ENCODE results near the gene RAB8A. TPM values are rescaled to one million over a fixed set of nuclear protein-coding genes. Genes with fewer than 3 reads are reported as not detected.

The RAB8A gene
- total RNA-seq, 1 donor from 2014 or later: 39.2 TPM

- Histone ChIP-seq H3K4me2 (no peak overlapping the region), H4K20me1 (ENCODE audit: low read depth) (no peaks in the 10 kb centered on the region), H3K9ac (no peak overlapping the region), H3K27me3 (no peaks in the 10 kb centered on the region), H3F3A (ENCODE audit: low read depth) (peaks cover 12% of the 10 kb centered on the region), H2AFZ (replicated peaks) (no peak overlapping the region), H3K27ac (no peak overlapping the region), H3K36me3 (no peaks in the 10 kb centered on the region), H3K9me3 (ENCODE audit: low read depth) (no peaks in the 10 kb centered on the region), H3K79me2 (ENCODE audit: low read depth) (peaks cover 10% of the 10 kb centered on the region), H3K4me1 (no peaks in the 10 kb centered on the region), H3K4me3 (no peak overlapping the region)
- H3K36me3 Mint-ChIP-seq: no peaks in the 10 kb centered on the region
- no peak overlapping the region for H3K4me3 Mint-ChIP-seq
- H3K27ac Mint-ChIP-seq: no peak overlapping the region
- no peaks in the 10 kb centered on the region for H3K9me3 Mint-ChIP-seq
- peaks cover 18% of the 10 kb centered on the region for H3K4me1 Mint-ChIP-seq
- no peak for DNase-seq (ENCODE audit: low spot score)
- H3K27me3 Mint-ChIP-seq (ENCODE audit: insufficient read depth, low read depth): peaks cover 12% of the 10 kb centered on the region
- TF ChIP-seq EZH2phosphoT487 (IDR thresholded peaks at IDR 0.05) (no peak), CTCF (IDR thresholded peaks at IDR 0.05) (no peak), EZH2 (IDR thresholded peaks at IDR 0.05) (no peak)
These were observed 40.5 kb upstream of the RAB8A start for GRCh38 chr19:16071072-16071691.

- Mint-ChIP-seq H3K27ac (no peak overlapping the region), H3K27me3 (ENCODE audit: insufficient read depth, low read depth) (peaks cover 21% of the 10 kb centered on the region), H3K4me1 (peaks cover 20% of the 10 kb centered on the region), H3K9me3 (no peaks in the 10 kb centered on the region), H3K36me3 (peaks cover 4% of the 10 kb centered on the region), H3K4me3 (no peak overlapping the region)
- Histone ChIP-seq H3K9me3 (ENCODE audit: low read depth) (no peaks in the 10 kb centered on the region), H3K4me1 (peaks cover 10% of the 10 kb centered on the region), H3K9ac (no peak overlapping the region), H3K27ac (no peak overlapping the region), H2AFZ (replicated peaks) (no peak overlapping the region), H3K4me3 (no peak overlapping the region), H3K79me2 (ENCODE audit: low read depth) (peaks cover 31% of the 10 kb centered on the region), H4K20me1 (ENCODE audit: low read depth) (peaks cover 12% of the 10 kb centered on the region), H3K27me3 (no peaks in the 10 kb centered on the region), H3K4me2 (no peak overlapping the region), H3K36me3 (no peaks in the 10 kb centered on the region), H3F3A (ENCODE audit: low read depth) (peaks cover 29% of the 10 kb centered on the region)
- no peak for TF ChIP-seq EZH2 (IDR thresholded peaks at IDR 0.05)
- no peak for TF ChIP-seq CTCF (IDR thresholded peaks at IDR 0.05)
- no peak for TF ChIP-seq EZH2phosphoT487 (IDR thresholded peaks at IDR 0.05)
- no peak for DNase-seq (ENCODE audit: low spot score)
These were observed 38.2 kb upstream of the RAB8A start for GRCh38 chr19:16073481-16073880.

- H3K27ac ChIP-seq: no peak overlapping the region
- peaks cover 36% of the 10 kb centered on the region for H3K79me2 ChIP-seq (ENCODE audit: low read depth)
- peaks cover 16% of the 10 kb centered on the region for H3K4me1 ChIP-seq
- no peak overlapping the region for H3K9ac ChIP-seq
- H3K27me3 ChIP-seq: no peaks in the 10 kb centered on the region
- Mint-ChIP-seq H3K4me3 (no peak overlapping the region), H3K27me3 (ENCODE audit: insufficient read depth, low read depth) (peaks cover 25% of the 10 kb centered on the region), H3K9me3 (no peaks in the 10 kb centered on the region), H3K4me1 (peaks cover 26% of the 10 kb centered on the region), H3K36me3 (peaks cover 4% of the 10 kb centered on the region), H3K27ac (peak overlapping the region; percentile 67)
- no peak overlapping the region for H3K4me2 ChIP-seq
- peaks cover 35% of the 10 kb centered on the region for H3F3A ChIP-seq (ENCODE audit: low read depth)
- peaks cover 17% of the 10 kb centered on the region for H4K20me1 ChIP-seq (ENCODE audit: low read depth)
- H2AFZ ChIP-seq (replicated peaks): no peak overlapping the region
- DNase-seq (ENCODE audit: low spot score): no peak
- no peak overlapping the region for H3K4me3 ChIP-seq
- H3K9me3 ChIP-seq (ENCODE audit: low read depth): no peaks in the 10 kb centered on the region
- no peaks in the 10 kb centered on the region for H3K36me3 ChIP-seq
- no peak for TF ChIP-seq EZH2 (IDR thresholded peaks at IDR 0.05)
- TF ChIP-seq EZH2phosphoT487 (IDR thresholded peaks at IDR 0.05): no peak
- no peak for TF ChIP-seq CTCF (IDR thresholded peaks at IDR 0.05)
These were observed 37.7 kb upstream of the RAB8A start for GRCh38 chr19:16073988-16074387.
